ENCODE data around the gene IL4R. TPM values are rescaled to one million over a fixed set of nuclear protein-coding genes. Genes with fewer than 3 reads are reported as not detected.
A peak's percentile ranks its signal among the peaks of the same experiment; 100 is the strongest.

Gene IL4R
- total RNA-seq, 1 donor from 2014 or later = 45.7 TPM

- DNase-seq (ENCODE audit: low spot score) = no peak
- TF ChIP-seq, protein P1, sequence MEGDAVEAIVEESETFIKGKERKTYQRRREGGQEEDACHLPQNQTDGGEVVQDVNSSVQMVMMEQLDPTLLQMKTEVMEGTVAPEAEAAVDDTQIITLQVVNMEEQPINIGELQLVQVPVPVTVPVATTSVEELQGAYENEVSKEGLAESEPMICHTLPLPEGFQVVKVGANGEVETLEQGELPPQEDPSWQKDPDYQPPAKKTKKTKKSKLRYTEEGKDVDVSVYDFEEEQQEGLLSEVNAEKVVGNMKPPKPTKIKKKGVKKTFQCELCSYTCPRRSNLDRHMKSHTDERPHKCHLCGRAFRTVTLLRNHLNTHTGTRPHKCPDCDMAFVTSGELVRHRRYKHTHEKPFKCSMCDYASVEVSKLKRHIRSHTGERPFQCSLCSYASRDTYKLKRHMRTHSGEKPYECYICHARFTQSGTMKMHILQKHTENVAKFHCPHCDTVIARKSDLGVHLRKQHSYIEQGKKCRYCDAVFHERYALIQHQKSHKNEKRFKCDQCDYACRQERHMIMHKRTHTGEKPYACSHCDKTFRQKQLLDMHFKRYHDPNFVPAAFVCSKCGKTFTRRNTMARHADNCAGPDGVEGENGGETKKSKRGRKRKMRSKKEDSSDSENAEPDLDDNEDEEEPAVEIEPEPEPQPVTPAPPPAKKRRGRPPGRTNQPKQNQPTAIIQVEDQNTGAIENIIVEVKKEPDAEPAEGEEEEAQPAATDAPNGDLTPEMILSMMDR (IDR thresholded peaks at IDR 0.05; ENCODE audit: unreplicated experiment) = no peak
- no peaks in the 10 kb centered on the region for H3K9me3 Mint-ChIP-seq (ENCODE audit: unreplicated experiment)
- H3K4me1 Mint-ChIP-seq (ENCODE audit: unreplicated experiment) = peaks cover 16% of the 10 kb centered on the region
- H3K4me3 Mint-ChIP-seq (ENCODE audit: unreplicated experiment) = no peak overlapping the region
- no peak overlapping the region for H3K27ac Mint-ChIP-seq (ENCODE audit: unreplicated experiment)
- peaks cover 5% of the 10 kb centered on the region for H3K27me3 Mint-ChIP-seq (ENCODE audit: unreplicated experiment)
- H3K36me3 Mint-ChIP-seq (ENCODE audit: low read depth, unreplicated experiment) = no peaks in the 10 kb centered on the region
These were observed 28.7 kb upstream of the IL4R start for GRCh38 chr16:27284865-27285675.

- peaks cover 5% of the 10 kb centered on the region for H3K27me3 Mint-ChIP-seq (ENCODE audit: unreplicated experiment)
- H3K27ac Mint-ChIP-seq (ENCODE audit: unreplicated experiment) = peak overlapping the region; percentile 6
- no peaks in the 10 kb centered on the region for H3K36me3 Mint-ChIP-seq (ENCODE audit: low read depth, unreplicated experiment)
- H3K9me3 Mint-ChIP-seq (ENCODE audit: unreplicated experiment) = no peaks in the 10 kb centered on the region
- TF ChIP-seq, protein P1 (IDR thresholded peaks at IDR 0.05; ENCODE audit: unreplicated experiment) = no peak
- no peak for DNase-seq (ENCODE audit: low spot score)
- H3K4me3 Mint-ChIP-seq (ENCODE audit: unreplicated experiment) = no peak overlapping the region
- peaks cover 16% of the 10 kb centered on the region for H3K4me1 Mint-ChIP-seq (ENCODE audit: unreplicated experiment)
These were observed 28.0 kb upstream of the IL4R start for GRCh38 chr16:27285676-27286196.

DNA sequence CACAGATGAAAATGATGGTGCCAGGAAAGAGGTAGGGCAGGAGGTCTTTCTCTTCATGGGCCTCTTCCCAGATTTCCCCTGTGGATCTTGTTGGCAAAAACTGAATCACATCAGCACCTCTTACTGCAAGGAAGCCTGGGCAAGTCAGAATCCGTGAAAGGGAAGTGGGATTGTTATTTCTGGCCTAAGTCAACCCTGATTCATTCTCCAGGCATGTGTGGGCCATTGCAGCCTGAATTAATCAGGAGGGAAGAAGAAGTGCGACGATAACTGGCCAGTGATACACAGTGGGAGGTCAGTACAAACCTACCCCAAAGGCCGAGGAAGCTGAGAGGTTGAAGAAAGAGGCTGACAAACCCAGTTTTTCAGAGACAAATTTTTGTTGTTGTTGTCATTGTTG is 27.3 kb upstream of the IL4R start:
- TF ChIP-seq, protein P1 (IDR thresholded peaks at IDR 0.05; ENCODE audit: unreplicated experiment) = no peak
- Mint-ChIP-seq H3K4me1 (ENCODE audit: unreplicated experiment) (peaks cover 16% of the 10 kb centered on the region), H3K27me3 (ENCODE audit: unreplicated experiment) (peaks cover 7% of the 10 kb centered on the region), H3K4me3 (ENCODE audit: unreplicated experiment) (no peak overlapping the region), H3K9me3 (ENCODE audit: unreplicated experiment) (no peaks in the 10 kb centered on the region), H3K36me3 (ENCODE audit: low read depth, unreplicated experiment) (no peaks in the 10 kb centered on the region), H3K27ac (ENCODE audit: unreplicated experiment) (no peak overlapping the region)
- DNase-seq (ENCODE audit: low spot score) = no peak

- Mint-ChIP-seq H3K36me3 (ENCODE audit: low read depth, unreplicated experiment) (no peaks in the 10 kb centered on the region), H3K4me3 (ENCODE audit: unreplicated experiment) (peak overlapping the region; percentile 47), H3K4me1 (ENCODE audit: unreplicated experiment) (peaks cover 16% of the 10 kb centered on the region), H3K27me3 (ENCODE audit: unreplicated experiment) (peaks cover 7% of the 10 kb centered on the region), H3K9me3 (ENCODE audit: unreplicated experiment) (no peaks in the 10 kb centered on the region), H3K27ac (ENCODE audit: unreplicated experiment) (no peak overlapping the region)
- DNase-seq (ENCODE audit: low spot score) = no peak
- TF ChIP-seq, protein P1 (IDR thresholded peaks at IDR 0.05; ENCODE audit: unreplicated experiment) = no peak
These were observed 26.5 kb upstream of the IL4R start for GRCh38 chr16:27287051-27287811.
